HG03469 (cell line): ENCODE measurements around the gene LUC7L2.
"Not testable (repeated sequence)": the region's sequence is repeated elsewhere in the genome, so short reads cannot be mapped to it uniquely, and the experiment has no call there.

ENCODE experiments used
- ATAC-seq: cut with Tn5 transposase; IDR thresholded peaks from one replicate; pipeline ENCODE4 v1.9.1; 2021; ENCODE audit warnings: mild to moderate bottlenecking, moderate library complexity, moderate number of reproducible peaks; ENCODE audit not compliant: unreplicated experiment

Gene LUC7L2

DNA sequence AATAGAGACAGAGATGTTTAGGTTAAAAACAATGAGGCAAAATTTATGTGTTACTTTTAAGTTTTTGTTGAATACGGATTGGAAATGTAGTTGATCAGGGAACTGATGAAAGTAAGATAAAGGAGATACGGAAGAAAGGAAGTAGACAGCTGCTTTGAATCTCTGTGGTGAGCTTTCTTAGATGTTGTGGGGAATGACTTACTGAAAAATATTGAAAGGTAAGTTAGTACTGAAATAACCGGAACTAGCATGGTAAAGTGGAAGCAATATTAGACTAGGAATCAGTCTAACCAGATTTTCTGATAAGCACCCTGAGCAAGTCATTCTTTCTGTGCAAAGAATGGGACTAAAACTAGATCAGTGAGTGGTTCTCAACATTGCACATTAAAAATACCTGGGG, 34.8 kb downstream of the LUC7L2 start:
- ATAC-seq: no peak

DNA sequence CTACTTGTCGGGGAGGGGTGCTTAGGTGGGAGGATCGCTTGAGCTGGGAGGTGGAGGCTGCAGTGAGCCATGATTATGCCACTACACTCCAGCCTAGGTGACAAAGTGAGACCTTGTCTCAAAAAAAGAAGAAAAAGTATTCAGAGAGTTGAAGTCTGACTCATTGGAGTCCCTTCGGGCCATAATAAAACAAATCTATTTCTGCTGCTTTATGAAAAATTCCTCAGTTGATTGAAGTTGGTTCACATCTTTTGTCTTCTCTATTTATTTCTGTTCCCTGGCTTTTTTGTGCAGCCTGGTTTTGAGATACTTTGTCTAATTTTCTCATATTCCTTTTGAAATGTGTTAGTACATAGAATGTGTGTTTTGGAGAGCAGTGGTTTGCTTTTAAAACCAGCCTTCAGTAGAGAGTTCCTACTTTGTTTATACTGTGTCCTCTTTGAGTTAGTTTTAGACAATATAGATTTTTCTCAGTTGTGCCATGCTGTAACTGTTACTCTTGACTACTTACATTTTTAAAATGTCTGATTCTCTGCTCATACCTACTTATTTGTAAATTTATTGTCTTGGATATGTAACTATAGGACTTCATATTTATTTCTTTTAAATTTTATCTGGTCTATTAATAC, 36.7 kb downstream of the LUC7L2 start:
- ATAC-seq: no peak

DNA sequence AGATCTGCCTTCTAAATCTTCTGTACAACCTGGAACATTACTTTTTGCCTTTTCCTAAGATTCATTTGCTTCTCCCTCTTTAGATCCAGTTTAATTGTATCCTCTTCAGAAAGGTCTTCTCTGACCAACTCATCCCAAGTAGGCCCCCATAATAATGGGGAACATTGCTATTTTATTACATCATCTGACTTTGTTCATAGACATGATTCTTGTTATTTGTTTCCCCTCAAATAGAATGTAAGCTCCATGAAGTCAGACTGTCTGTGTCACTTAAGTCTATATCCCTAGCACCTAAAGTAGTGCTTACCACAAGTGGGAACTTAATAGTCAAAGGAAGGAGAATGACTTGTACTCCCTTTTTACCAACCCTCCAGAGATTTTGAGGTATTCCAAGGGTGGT, 37.5 kb downstream of the LUC7L2 start:
- ATAC-seq: no peak

DNA sequence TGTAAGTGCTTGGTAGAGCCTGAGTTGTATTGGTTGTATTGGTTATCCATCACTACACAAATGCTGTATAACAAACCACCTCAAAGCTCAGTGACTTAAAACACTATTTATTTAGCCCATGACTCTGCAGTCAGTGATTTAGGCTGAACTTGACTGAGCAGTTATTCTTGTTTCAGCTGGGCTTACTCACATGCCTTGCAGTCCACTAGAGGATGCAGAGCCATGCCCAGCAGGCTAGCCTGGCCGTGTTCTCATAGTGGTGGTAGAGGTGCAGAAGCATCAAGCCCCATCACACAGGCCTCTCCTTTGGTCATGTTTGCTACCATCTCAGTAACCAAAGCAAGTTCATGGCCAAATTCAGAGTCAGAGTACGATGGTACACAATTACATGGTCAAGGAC, 43.9 kb downstream of the LUC7L2 start:
- no peak for ATAC-seq

DNA sequence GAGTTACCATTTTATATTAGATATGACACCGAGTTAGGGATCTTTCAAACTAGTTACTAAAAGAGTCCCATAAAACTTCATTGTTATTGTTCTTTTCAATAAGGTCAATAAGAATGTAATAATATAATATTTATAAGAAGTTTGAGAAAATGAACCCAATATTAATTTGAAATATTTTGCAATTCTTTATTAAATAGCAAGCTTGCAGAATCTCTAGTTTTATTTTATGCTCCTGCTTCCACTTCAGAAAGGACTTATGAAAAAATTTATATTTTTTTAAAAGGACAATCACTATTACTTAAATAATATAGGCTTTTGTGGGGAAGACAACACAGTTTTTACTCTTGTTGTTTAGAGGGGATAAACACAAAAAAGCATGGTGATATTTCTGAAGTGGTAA, 47.9 kb downstream of the LUC7L2 start:
- no peak for ATAC-seq

DNA sequence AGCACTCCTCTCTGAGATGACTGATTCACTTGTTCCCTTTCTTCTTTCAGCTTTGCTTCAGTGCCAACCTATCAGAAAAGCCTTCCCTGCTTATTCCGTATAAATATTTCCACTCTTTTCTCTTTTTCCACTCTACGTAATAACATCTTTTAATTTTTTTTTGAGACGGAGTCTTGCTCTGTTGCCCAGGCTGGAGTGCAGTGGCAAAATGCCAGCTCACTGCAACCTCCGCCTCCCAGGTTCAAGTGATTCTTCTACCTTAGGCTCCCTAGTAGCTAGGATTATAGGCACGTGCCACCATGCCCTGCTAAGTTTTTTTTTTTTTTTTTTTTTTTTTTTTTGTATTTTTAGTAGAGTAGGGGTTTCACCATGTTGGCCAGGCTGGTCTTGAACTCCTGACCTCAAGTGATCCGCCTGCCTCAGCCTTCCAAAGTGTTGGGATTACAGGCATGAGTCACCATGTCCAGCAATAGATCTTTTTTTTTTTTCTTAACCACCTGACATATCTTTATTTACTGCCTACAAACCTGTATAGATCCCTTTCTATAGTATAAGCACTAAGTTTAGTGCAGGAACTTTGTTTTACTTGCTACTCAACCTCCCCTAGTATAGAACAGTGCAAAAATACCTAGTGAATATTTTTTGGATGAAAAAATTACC, 55.2 kb downstream of the LUC7L2 start:
- ATAC-seq: not testable (repeated sequence)

DNA sequence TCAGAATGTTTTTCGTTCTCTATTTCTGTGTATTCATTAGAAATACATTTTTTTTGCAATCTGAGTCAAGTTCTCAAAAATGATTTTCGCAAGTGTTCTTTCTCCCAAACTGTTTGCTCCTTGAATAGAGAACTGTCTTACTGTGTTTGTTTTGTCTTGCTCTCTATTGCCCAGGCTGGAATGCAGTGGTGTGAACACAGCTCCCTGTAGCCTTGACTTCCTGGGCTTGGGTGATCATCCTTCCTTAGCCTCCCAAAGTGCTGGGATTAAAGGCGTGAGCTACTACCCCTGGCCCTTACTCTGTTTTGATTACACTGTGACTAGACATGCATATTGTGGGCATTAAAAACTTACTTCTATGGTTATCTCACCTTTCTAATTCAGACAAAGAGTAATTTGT, 56.7 kb downstream of the LUC7L2 start:
- ATAC-seq: no peak

DNA sequence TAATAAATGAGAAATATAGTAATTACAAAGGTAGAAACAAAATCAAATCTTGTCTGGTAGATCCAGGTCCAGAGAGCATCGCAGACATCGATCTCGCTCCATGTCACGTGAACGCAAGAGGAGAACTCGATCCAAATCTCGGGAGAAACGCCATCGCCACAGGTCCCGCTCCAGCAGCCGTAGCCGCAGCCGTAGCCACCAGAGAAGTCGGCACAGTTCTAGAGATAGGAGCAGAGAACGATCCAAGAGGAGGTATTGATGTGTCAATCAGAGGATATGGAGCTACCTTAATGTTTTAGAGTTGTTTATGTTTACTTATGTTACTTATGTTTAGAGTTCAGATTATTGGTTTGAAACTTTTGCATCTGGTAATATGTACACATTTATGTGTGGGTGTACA, 57.8 kb downstream of the LUC7L2 start:
- ATAC-seq: no peak

DNA sequence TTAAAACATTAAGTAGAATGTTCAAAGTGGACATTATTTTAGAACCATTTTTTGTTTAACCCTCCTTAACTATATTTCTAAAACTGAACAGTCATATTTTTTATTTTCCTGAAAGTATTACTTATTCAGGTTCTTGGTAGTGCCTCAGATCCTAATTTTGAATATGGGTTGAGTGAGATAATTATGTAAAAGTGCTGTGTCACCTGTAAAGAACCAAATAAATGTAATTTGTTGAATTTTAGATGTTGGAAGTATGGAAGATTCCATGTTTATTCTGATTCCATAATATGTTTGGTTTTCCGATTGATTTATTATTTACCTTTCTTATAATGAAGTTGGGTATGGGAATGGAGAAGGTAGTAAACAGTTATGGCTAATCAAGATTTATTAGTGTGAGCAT, 61.4 kb downstream of the LUC7L2 start:
- ATAC-seq: no peak

DNA sequence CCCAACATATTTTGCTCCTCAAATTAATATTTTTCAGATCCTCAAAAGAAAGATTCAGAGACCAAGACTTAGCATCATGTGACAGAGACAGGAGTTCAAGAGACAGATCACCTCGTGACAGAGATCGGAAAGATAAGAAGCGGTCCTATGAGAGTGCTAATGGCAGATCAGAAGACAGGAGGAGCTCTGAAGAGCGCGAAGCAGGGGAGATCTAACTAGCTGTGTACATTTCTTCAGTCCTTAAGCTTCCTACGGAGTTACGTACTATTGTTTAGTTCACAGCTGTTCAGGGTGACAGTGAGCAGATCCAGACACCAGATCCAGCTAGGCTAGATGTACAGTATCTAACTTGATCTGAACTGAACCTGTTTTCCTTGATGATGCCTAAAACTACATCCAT, 62.4 kb downstream of the LUC7L2 start:
- no peak for ATAC-seq

DNA sequence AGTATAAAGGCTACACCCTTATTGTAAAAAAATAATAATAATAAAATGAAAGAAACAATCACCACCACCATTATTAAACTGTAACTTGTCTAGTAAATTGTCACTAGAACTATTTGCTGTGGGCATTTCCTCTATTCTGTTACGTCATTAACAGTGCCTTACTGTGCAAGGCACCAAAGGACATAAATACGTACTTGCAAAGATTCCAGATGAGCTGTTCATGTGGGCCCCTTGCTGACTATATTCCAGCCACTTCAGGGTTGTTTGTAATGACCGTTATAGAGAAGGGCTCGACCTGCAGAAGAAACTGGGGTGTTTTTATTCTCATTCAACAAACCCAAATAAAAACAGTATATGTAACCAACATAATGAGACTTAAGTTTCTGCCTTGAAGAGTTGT, 63.4 kb downstream of the LUC7L2 start:
- no peak for ATAC-seq

DNA sequence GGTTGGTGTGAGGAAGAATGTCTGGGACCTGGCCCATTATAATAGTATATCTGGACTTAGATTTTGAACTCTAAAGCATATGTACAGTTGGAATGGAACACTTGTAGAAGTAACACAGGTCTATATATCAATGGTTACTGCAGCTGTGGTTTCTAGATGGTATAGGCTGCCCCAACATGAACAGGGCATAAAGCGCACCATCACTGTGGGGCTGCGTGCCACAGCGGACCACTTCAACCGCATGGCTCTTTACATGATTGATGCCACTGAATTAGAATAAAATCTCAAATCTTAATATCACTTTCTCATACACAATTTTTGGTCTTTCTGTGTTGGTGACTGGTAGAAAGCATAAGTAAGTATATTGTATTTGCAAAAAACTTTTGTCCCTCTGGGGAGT, 64.3 kb downstream of the LUC7L2 start:
- no peak for ATAC-seq

DNA sequence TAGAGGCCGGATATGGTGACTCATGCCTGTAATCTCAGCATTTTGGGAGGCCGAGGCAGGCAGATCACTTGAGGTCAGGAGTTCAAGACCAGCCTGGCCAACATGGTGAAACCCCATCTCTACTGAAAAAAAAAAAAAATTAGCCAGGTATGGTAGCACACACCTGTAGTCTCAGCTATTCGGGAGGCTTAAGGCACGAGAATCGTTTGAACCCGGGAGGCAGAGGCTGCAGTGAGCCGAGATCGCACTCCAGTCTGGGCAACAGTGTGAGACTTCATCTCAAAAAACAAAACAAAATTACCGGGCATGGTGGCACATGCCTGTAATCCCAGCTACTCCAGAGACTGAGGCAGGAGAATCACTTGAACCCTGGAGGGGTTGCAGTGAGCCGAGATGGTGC, 66.0 kb downstream of the LUC7L2 start:
- not testable (repeated sequence) for ATAC-seq

DNA sequence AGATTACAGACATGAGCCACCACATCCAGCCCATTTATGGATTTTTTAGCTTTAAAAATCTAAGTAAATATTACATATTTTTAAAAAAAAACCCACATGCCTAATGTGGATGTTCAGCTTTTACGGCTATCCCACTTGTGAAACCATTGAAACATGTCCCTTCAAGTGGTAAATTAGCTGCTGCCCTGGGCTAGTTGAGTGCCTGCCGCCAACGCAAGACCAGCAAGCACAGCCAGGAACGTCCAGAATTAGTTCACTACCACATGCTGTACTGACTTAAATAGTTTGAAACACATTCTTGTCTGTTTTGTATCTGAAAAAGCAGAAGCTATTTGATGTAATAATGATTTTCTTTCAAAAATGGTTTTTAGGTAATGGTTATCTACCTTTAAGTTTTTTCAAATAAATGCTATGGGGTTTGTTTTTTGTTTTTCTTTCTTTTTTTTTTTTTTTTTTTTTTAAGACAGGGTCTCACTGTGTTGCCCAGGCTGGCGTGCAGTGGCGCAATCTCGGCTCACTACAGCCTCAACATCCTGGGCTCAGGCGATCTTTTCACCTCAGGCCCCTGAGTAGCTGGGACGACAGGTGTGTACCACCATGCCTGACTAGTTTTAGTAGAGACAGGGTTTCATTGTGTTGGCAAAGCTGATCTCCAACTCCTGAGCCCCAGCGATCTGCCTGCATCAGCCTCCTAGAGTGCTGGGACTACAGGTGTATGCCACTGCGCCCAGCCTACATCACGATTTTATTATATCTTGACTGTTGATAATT, 66.7 kb downstream of the LUC7L2 start:
- ATAC-seq: no peak

DNA sequence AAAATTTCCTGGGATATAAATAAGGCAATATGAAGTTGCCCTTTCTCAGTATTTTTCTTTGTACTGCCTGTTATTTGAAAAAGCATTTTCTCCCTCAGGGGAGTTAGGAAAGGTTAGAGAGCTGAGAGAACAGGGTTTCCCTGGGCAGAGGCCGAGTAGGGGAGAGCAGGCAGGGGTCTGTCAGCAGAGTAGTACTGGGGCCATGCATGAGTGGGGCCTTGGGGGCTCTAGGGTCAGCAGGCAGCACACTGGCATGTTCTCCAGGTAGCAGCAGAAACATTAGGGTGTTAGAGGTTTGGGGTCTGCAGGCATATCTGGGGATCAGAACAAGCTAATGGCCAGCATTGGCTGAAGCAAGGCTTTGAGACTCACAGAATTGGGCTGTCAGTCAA, 67.3 kb downstream of the LUC7L2 start:
- ATAC-seq: no peak

DNA sequence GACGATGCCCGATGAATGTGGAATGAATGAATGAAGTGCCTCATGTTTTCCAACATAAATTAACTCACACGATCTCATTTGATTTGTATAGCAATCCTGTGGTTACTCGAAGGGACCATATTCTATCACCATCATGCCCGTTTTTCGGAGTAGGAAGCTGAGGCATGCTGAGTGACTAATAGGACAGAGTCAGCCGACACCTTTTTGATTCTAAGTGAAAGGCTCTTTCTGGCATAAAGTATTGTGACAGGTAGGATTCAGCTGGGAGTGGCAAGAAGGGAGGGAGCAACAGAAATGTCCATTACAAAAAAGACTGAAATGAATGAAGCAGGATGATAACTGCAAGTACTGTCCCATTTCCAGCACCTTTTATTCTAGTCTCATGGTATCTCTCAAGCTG, 68.1 kb downstream of the LUC7L2 start:
- no peak for ATAC-seq

DNA sequence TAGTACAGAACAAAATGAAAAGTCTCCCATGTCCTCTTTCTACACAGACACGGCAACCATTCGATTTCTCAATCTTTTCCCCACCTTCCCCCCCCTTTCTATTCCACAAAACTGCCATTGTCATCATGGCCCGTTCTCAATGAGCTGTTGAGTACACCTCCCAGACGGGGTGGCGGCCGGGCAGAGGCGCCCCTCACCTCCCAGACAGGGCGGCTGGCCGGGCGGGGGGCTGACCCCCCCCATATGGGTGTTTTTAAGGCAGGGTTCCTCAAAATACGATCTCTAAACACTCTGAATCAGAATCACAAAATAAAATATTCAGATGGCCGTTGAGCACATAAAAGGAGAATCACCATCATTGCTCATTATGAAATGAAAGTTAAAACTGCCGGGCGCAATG, 70.0 kb downstream of the LUC7L2 start:
- not testable (repeated sequence) for ATAC-seq

DNA sequence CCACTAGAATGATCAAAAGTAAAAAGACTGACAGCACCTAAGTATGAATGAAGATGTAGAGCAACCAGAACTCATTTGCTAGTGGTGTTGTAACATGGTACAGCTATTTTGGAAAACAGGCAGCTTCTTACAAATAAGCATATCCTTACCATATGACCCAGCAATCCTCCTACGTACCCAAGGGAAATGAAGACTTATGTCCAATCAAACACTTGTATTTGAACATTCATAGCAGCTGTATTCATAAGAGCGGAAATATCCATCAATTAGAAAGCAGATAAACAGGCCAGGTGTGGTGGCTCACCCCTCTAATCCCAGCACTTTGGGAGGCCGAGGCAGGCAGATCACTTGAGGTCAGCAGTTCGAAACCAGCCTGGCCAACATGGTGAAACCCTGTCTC, 70.7 kb downstream of the LUC7L2 start:
- no peak for ATAC-seq

DNA sequence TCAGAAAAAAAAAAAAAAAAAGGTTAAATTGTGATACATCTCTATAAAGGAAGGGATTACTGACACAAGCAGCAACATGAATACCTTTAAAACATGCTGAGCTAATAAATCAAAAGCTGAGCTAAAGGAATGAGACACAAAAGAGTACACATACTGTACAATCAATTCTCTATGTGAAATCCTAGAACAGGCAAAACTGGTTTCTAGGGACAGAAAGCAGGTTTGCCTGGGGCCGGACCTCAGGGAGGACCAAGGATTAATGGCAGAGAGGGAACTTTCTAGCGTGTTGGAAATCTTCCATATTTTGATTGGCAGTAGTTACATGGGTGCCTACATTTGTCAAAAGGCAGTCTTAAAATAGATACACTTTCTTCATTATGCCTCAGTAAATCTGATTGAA, 71.3 kb downstream of the LUC7L2 start:
- ATAC-seq: no peak

DNA sequence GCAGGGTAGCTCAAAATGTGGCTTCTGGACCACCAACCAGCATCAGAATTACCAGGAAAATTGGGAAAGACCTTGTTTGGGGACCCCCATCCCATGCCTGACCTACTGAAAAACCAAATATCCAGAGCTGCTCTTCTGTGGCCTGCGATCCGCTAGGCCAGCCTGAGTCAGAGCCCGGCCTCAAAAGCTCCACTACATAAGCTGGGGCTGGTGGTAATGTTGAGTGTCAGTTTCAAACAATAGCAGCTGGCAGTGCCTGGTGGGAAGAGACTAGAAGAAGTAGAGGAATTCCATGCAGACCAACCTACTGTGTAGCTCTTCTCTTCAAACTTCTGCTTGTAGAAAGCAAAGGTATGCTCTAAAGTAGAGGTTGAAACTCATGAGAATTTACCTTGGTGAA, 71.8 kb downstream of the LUC7L2 start:
- no peak for ATAC-seq

DNA sequence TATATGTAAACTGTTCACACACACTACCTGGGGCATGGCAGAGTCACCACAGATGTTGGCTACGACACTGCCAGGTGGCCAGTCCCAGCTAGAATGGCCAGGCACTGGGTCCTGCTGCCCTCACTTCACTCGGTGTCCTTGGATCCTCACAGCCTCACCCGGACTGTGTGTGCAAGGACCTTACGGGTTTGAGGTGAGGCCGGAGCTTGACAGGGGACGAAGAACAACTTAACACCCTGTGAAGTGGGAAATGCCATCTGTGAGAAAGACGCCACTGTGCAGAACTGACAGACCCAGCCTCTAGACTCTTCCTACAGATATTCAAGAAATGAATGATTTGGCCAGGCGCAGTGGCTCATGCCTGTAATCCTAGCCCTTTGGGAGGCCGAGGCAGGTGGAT, 77.1 kb downstream of the LUC7L2 start:
- no peak for ATAC-seq

DNA sequence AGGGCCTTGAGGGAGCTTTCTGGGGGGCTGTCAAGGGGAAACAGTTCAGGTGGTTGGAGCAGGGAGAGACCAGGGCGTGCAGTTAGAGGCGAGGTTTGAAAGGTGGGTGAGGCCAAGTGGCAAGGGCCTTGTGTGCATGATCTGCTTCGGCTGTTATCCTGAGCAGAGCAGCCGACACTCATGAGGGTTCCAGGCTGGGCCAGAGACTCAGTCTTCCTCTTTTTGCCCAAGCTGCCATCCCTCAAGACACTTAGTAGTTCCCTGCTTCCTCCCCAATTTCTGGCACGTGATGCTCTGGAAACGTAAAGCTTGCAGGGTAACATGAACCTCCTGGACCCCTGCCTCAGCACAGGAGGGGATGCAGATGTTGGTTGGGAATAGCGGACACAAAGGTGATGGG, 79.7 kb downstream of the LUC7L2 start:
- ATAC-seq: no peak
